Smooth muscle cell (in vitro differentiated cells): Measurements from ENCODE around the gene LTBP2. TPM values are rescaled to one million over a fixed set of nuclear protein-coding genes. Genes with fewer than 3 reads are reported as not detected.

ENCODE experiments used
- DNase-seq: peaks from one replicate; lab custom pipeline; 2025; ENCODE audit not compliant: unreplicated experiment; lab: John Stamatoyannopoulos, UW
- H2AFZ ChIP-seq: fragments of 200-600 bp; sonication (generic); 2 replicates; pipeline ENCODE4 v1.6.0; 2016; ENCODE audit warnings: antibody characterized with exemption, low read depth, mild to moderate bottlenecking
- H3F3A ChIP-seq: fragments of 200-600 bp; sonication (generic); 2 replicates; pipeline ENCODE4 v1.6.0; 2017; ENCODE audit warnings: antibody characterized with exemption, low read depth
- H3K27ac ChIP-seq: fragments of 200-600 bp; sonication (generic); 2 replicates; pipeline ENCODE4 v1.5.1; 2016; ENCODE audit warnings: low read depth, mild to moderate bottlenecking
- H3K27me3 ChIP-seq: fragments of 200-600 bp; sonication (generic); 2 replicates; pipeline ENCODE4 v1.6.1; 2016; ENCODE audit warnings: low read depth, mild to moderate bottlenecking
- H3K36me3 ChIP-seq: fragments of 200-600 bp; sonication (generic); 2 replicates; pipeline ENCODE4 v1.5.1; 2016; ENCODE audit warnings: low read depth
- H3K4me1 ChIP-seq: fragments of 200-600 bp; sonication (generic); 2 replicates; pipeline ENCODE4 v1.5.1; 2016; ENCODE audit warnings: low read depth
- H3K4me2 ChIP-seq: fragments of 200-600 bp; sonication (generic); 2 replicates; pipeline ENCODE4 v1.6.0; 2016; ENCODE audit warnings: mild to moderate bottlenecking
- H3K4me3 ChIP-seq: fragments of 200-600 bp; sonication (generic); 2 replicates; pipeline ENCODE4 v1.5.1; 2016; ENCODE audit warnings: mild to moderate bottlenecking
- H3K79me2 ChIP-seq: fragments of 200-600 bp; sonication (generic); 2 replicates; pipeline ENCODE4 v1.6.0; 2016; ENCODE audit warnings: low read depth, mild to moderate bottlenecking
- H3K9ac ChIP-seq: fragments of 200-600 bp; sonication (generic); 2 replicates; pipeline ENCODE4 v1.6.0; 2016; ENCODE audit warnings: low read depth
- H3K9me3 ChIP-seq: fragments of 200-600 bp; sonication (generic); replicated peaks from 2 replicates; pipeline ENCODE4 v1.5.1; 2016; ENCODE audit warnings: low read depth
- H4K20me1 ChIP-seq: fragments of 200-600 bp; sonication (generic); 2 replicates; pipeline ENCODE4 v1.6.0; 2016; ENCODE audit warnings: low read depth
- CTCF ChIP-seq: fragments of 200-600 bp; sonication (generic); IDR thresholded peaks from 2 replicates; pipeline ENCODE4 v1.5.1; 2017; ENCODE audit warnings: borderline replicate concordance, mild to moderate bottlenecking, antibody characterized with exemption; ENCODE audit not compliant: insufficient read depth, poor library complexity, severe bottlenecking
- whole genome bisulfite sequencing: methylation state at CpG from one replicate; pipeline ENCODE4 v1.1.7; 2016; ENCODE audit warnings: low lambda C conversion rate; 5-methylcytosine and 5-hydroxymethylcytosine counted together
- polyA plus RNA-seq: library from polyadenylated mRNA; unstranded; fragments of >200 nt; fragmentation: Nextera tagmentation; extraction: Ambion mirVana; gene quantifications from 2 replicates; pipeline ENCODE4 v1.2.1, GENCODE V29; 2016
- total RNA-seq: library from RNA; depleted of rRNA; stranded (reverse); fragments of >200 nt; gene quantifications from 2 replicates; pipeline ENCODE4 v1.2.3, GENCODE V29; 2014

Gene LTBP2
- total and polyA plus RNA-seq, 2 experiments from 2014 or later: 90.1 to 108 TPM

- Histone ChIP-seq H3K4me2 (peak overlapping the region; percentile 38), H3K9ac (no peak overlapping the region), H3K79me2 (no peaks in the 10 kb centered on the region), H3K36me3 (no peaks in the 10 kb centered on the region), H3F3A (no peaks in the 10 kb centered on the region), H2AFZ (no peak overlapping the region), H3K4me1 (no peaks in the 10 kb centered on the region), H4K20me1 (no peaks in the 10 kb centered on the region), H3K9me3 (no peaks in the 10 kb centered on the region), H3K27me3 (peaks cover 33% of the 10 kb centered on the region), H3K4me3 (no peak overlapping the region), H3K27ac (no peak overlapping the region)
- no peak for DNase-seq
- no peak for TF ChIP-seq CTCF
- 86% methylated on average over 6 of the region's 6 CpGs for WGBS
Measured at GRCh38 chr14:74459976-74460375, 152.1 kb downstream of the LTBP2 start.

DNA sequence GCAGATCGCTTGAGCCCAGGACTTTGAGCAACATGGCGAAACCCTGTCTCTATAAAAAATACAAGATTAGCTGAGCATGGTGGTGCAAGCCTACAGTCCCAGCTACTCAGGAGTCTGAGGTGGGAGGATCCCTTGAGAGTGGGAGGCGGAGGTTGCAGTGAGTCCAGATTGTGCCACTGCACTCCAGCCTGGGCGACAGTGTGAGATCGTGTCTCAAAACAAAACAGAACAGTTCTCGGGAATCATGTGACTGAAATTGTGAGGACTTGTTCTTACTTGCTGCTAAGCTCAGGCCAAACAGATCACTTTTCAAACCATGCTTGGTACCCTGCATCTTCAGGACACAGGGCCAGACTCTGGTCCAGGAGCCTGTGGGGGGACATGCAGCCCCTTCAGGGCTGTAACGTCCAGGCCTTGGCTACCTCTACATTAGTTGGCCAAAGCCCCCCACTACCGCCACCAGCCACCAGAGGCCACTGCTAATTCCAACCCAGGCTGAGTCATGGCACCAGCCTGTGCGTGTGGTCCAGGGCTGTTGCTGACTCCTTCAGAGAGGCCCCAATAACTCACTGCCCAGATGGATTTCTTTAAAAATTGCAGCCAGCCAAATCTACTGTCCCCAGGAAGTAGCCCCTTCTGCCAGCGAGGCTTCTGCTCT is 152.6 kb downstream of the LTBP2 start:
- no peaks in the 10 kb centered on the region for H4K20me1 ChIP-seq
- no peaks in the 10 kb centered on the region for H3F3A ChIP-seq
- H3K9ac ChIP-seq: no peak overlapping the region
- DNase-seq: peak; percentile 21
- 68% methylated on average over 10 of the region's 10 CpGs for WGBS
- peaks cover 30% of the 10 kb centered on the region for H3K27me3 ChIP-seq
- no peaks in the 10 kb centered on the region for H3K36me3 ChIP-seq
- no peaks in the 10 kb centered on the region for H3K9me3 ChIP-seq
- no peak overlapping the region for H2AFZ ChIP-seq
- H3K4me2 ChIP-seq: peak overlapping the region; percentile 38
- peak; percentile 59 for TF ChIP-seq CTCF
- H3K4me1 ChIP-seq: no peaks in the 10 kb centered on the region
- H3K4me3 ChIP-seq: no peak overlapping the region
- H3K27ac ChIP-seq: no peak overlapping the region
- no peaks in the 10 kb centered on the region for H3K79me2 ChIP-seq

DNA sequence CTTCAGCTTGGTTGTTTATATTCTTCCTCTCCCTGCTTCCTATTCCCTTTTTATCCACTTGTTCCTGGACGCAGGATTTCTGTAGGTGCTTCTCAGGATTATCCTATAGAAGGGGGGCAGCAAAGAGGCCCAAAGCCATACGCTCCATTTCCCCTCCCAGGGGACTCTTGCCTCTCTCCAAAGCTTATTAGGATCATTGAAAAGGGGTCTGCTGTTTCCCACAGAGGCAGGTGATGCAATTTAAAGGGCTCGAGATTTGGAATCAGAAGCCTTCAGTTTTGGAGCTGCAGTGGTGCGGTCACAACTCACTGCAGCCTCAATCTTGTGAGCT is 154.5 kb downstream of the LTBP2 start:
- H3K27ac ChIP-seq: no peak overlapping the region
- H3K79me2 ChIP-seq: no peaks in the 10 kb centered on the region
- no peak overlapping the region for H2AFZ ChIP-seq
- peaks cover 15% of the 10 kb centered on the region for H3K27me3 ChIP-seq
- H3F3A ChIP-seq: no peaks in the 10 kb centered on the region
- no peak for DNase-seq
- H4K20me1 ChIP-seq: no peaks in the 10 kb centered on the region
- WGBS: 86% methylated on average over 4 of the region's 4 CpGs
- H3K4me2 ChIP-seq: no peak overlapping the region
- H3K9me3 ChIP-seq: no peaks in the 10 kb centered on the region
- H3K36me3 ChIP-seq: no peaks in the 10 kb centered on the region
- no peaks in the 10 kb centered on the region for H3K4me1 ChIP-seq
- TF ChIP-seq CTCF: no peak
- no peak overlapping the region for H3K4me3 ChIP-seq
- no peak overlapping the region for H3K9ac ChIP-seq
